Endothelial cell of umbilical vein (primary cell): ENCODE results near the gene SLC4A2. TPM values are rescaled to one million over a fixed set of nuclear protein-coding genes. Genes with fewer than 3 reads are reported as not detected.
A peak's percentile ranks its signal among the peaks of the same experiment; 100 is the strongest.

Experiments
- BruUV-seq: library from RNA; stranded (reverse); fragments of 400-500 nt; replicated peaks from 2 replicates; lab custom pipeline; 2021; lab: Mats Ljungman, UMichigan
- CTCF ChIA-PET: fragments of 300-600, 350-600 bp; sonication (Branson Sonifier 250); formaldehyde crosslinking; loops from one replicate; lab custom pipeline; 2021; ENCODE audit warnings: antibody characterized with exemption, inconsistent platforms; lab: Charles Lee
- POLR2A ChIA-PET: fragments of 300-600, 350-600 bp; sonication (Branson Sonifier 250); formaldehyde crosslinking; loops from one replicate; lab custom pipeline; 2021; ENCODE audit warnings: antibody characterized with exemption, inconsistent platforms; lab: Charles Lee
- DNase-seq: peaks from one replicate; pipeline ENCODE4 v3.0.0-alpha.2; 2011; ENCODE audit warnings: low read depth, low spot score
- FAIRE-seq: peaks from 2 replicates; lab custom pipeline; 2011; peaks lifted over from hg19 to GRCh38; lab: Jason Lieb, UNC
- H2AFZ ChIP-seq: 2 replicates; pipeline ENCODE4 v1.6.0; 2012; ENCODE audit warnings: low read depth, low read length, control low read depth, inconsistent platforms
- H3K27ac ChIP-seq: 2 replicates; pipeline ENCODE4 v1.5.1; 2011; ENCODE audit warnings: low read depth, mild to moderate bottlenecking, control low read depth, low read length, moderate library complexity; ENCODE audit not compliant: insufficient read depth
- H3K27me3 ChIP-seq, 2 experiments: 2 replicates each; pipeline versions ENCODE4 v1.6.0 to v1.6.1; 2011; ENCODE audit warnings: low read length in 2 of 2, mixed read lengths in 1 of 2; ENCODE audit not compliant: control insufficient read depth in 2 of 2, insufficient read depth in 2 of 2
- H3K36me3 ChIP-seq, 2 experiments: 2 replicates in 1 of 2; 3 replicates in 1 of 2; pipeline ENCODE4 v1.5.1; 2011; ENCODE audit warnings: low read length in 2 of 2, mild to moderate bottlenecking in 1 of 2, moderate library complexity in 1 of 2; ENCODE audit not compliant: control insufficient read depth in 2 of 2, insufficient read depth in 2 of 2; ENCODE audit errors: extremely low read depth in 1 of 2
- H3K4me1 ChIP-seq: 3 replicates; pipeline ENCODE4 v1.5.1; 2011; ENCODE audit warnings: mild to moderate bottlenecking, low read length; ENCODE audit not compliant: control insufficient read depth, insufficient read depth; ENCODE audit errors: extremely low read depth
- H3K4me2 ChIP-seq: 2 replicates; pipeline ENCODE4 v1.6.1; 2011; ENCODE audit warnings: low read length, control low read depth, mixed read lengths; ENCODE audit not compliant: insufficient read depth
- H3K4me3 ChIP-seq, 3 experiments: fragments of 200-600 bp in 1 of 3; sonication (generic), shearing (Covaris generic) in 1 of 3; replicated peaks in 1 of 3; 2 replicates each; pipeline ENCODE4 v1.5.1; 2011 to 2016; ENCODE audit warnings: control low read depth in 3 of 3, low read length in 3 of 3, mild to moderate bottlenecking in 2 of 3, inconsistent platforms in 1 of 3, low read depth in 1 of 3, moderate library complexity in 1 of 3; ENCODE audit not compliant: insufficient read depth in 1 of 3
- H3K79me2 ChIP-seq: 2 replicates; pipeline ENCODE4 v1.6.0; 2012; ENCODE audit warnings: low read length, inconsistent platforms; ENCODE audit not compliant: control insufficient read depth, insufficient read depth
- H3K9ac ChIP-seq: replicated peaks from 2 replicates; pipeline ENCODE3; 2011; ENCODE audit warnings: low read length, control low read depth; ENCODE audit not compliant: insufficient read depth; ENCODE audit errors: extremely low read depth
- H3K9me1 ChIP-seq: replicated peaks from 3 replicates; pipeline ENCODE4 v1.6.0; 2011; ENCODE audit warnings: mild to moderate bottlenecking, low read length; ENCODE audit not compliant: control insufficient read depth, insufficient read depth; ENCODE audit errors: extremely low read depth
- H3K9me3 ChIP-seq: replicated peaks from 2 replicates; pipeline ENCODE4 v1.5.1; 2012; ENCODE audit warnings: low read length, inconsistent platforms; ENCODE audit not compliant: control insufficient read depth, insufficient read depth
- H4K20me1 ChIP-seq: replicated peaks from 2 replicates; pipeline ENCODE3; 2011; ENCODE audit warnings: mild to moderate bottlenecking, low read length; ENCODE audit not compliant: control insufficient read depth, insufficient read depth; ENCODE audit errors: extremely low read depth
- EZH2 ChIP-seq: IDR thresholded peaks from 2 replicates; pipeline ENCODE4 v1.6.1; 2012; ENCODE audit warnings: borderline replicate concordance, low read depth, mild to moderate bottlenecking, moderate library complexity, low read length, inconsistent platforms; ENCODE audit not compliant: severe bottlenecking
- FOS ChIP-seq: IDR thresholded peaks from 2 replicates; pipeline ENCODE4 v1.6.1; 2011; ENCODE audit warnings: mild to moderate bottlenecking, low read length, moderate library complexity, borderline replicate concordance; ENCODE audit not compliant: insufficient read depth
- GATA2 ChIP-seq: IDR thresholded peaks from 2 replicates; pipeline ENCODE4 v1.7.0; 2011; ENCODE audit warnings: low read depth, mild to moderate bottlenecking, moderate library complexity, mixed read lengths, low read length; ENCODE audit not compliant: insufficient read length, insufficient read depth
- JUN ChIP-seq: IDR thresholded peaks from 2 replicates; pipeline ENCODE4 v1.6.1; 2011; ENCODE audit warnings: borderline replicate concordance, low read depth; ENCODE audit not compliant: insufficient read length, insufficient read depth
- MYC ChIP-seq: IDR thresholded peaks from one replicate; pipeline ENCODE4 v1.6.1; 2011; ENCODE audit warnings: mild to moderate bottlenecking, low read depth, low read length
- POLR2A ChIP-seq: IDR thresholded peaks from 2 replicates; pipeline ENCODE4 v1.6.1; 2012; ENCODE audit warnings: low read depth, mild to moderate bottlenecking, control low read depth, low read length
- POLR2AphosphoS5 ChIP-seq: IDR thresholded peaks from 2 replicates; pipeline ENCODE4 v1.6.1; 2012; ENCODE audit warnings: low read depth, mild to moderate bottlenecking, control low read depth, low read length, moderate library complexity; ENCODE audit not compliant: insufficient read depth
- dilution Hi-C: fragments of 300-500 bp; cut with MboI; formaldehyde crosslinking; loops from one replicate; pipeline ENCODE4 v1.15.0; 2019; ENCODE audit warnings: low sequenced_read_pairs; ENCODE audit not compliant: extremely low pct_ligation_motif_present
- intact Hi-C: fragments of 100-400 bp; cut with micrococcal nuclease; formaldehyde crosslinking; loops from one replicate; pipeline ENCODE4 v1.10.0; 2022
- polyA plus RNA-seq, 4 experiments: library from polyadenylated mRNA; depleted of rRNA in 3 of 4; stranded (reverse) in 3 of 4; unstranded in 1 of 4; fragments of >200 nt; gene quantifications; 2 replicates each; pipeline versions ENCODE4 v1.2.1 to v1.2.3, GENCODE V29; 2011 to 2012; ENCODE audit warnings: missing spikeins in 1 of 4
- total RNA-seq: library from RNA; stranded (reverse); gene quantifications from 2 replicates; pipeline ENCODE4 v1.2.3, GENCODE V29; 2021
- TF ChIP-seq, protein P1 (sequence below), 2 donors: IDR thresholded peaks; 1 replicate in 1 of 2; 2 replicates in 1 of 2; pipeline ENCODE4 v1.5.1; 2011; ENCODE audit warnings: low read length in 2 of 2, mild to moderate bottlenecking in 2 of 2, moderate library complexity in 2 of 2, control low read depth in 1 of 2, inconsistent platforms in 1 of 2, low read depth in 1 of 2; ENCODE audit not compliant: insufficient read depth in 1 of 2; ENCODE audit errors: extremely low read depth in 1 of 2
- TF ChIP-seq, protein P2 (sequence below): IDR thresholded peaks from 2 replicates; pipeline ENCODE4 v1.6.1; 2011; ENCODE audit not compliant: insufficient read depth, insufficient read length

SLC4A2 gene
- total and polyA plus RNA-seq, 2 donors (not counting 3 experiments of a cell fraction or from before 2014, with no cell fraction given): 108 to 172 TPM

DNA sequence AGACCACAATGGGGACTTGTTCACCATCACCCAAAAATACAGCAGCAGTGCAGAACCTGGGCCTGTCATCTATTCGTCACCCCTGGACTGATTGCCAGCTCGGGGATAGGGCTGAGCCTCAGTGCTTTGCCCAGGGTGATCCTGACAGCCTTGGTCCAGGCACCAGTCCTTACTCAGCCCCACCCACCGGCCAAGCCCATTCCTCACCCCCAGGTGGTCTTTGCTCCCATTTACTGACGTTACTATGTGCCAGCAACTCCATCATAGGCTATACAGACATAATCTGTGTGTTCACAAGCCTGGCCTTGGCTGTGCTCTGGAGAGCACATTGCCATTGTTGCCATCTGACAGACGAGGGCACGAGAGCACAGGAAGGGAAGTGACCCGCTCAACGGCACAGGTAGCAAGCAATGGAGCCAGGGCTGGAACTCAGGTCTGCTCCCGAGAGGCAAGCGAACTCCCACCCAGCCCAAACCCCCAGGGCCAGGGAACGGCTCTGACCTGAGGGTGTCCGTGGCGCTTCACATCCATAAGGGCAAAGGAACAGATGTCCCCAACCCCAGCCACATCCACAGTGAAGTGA is 41.9 kb upstream of the SLC4A2 start:
- H3K9ac ChIP-seq: no peak overlapping the region
- intact Hi-C loops: no loop called here
- no peaks in the 10 kb centered on the region for H3K79me2 ChIP-seq
- dilution Hi-C loops: no loop called here
- H3K4me2 ChIP-seq: no peak overlapping the region
- no peaks in the 10 kb centered on the region for H3K9me3 ChIP-seq
- H4K20me1 ChIP-seq: no peaks in the 10 kb centered on the region
- BruUV-seq: no TSS peak
- FAIRE-seq (no peak), DNase-seq (no peak)
- TF ChIP-seq FOS (no peak), POLR2A (no peak), GATA2 (no peak), EZH2 (no peak)
- H3K36me3 ChIP-seq: peaks cover 0 to 16% of the 10 kb centered on the region in 2 experiments
- no peaks in the 10 kb centered on the region for H3K9me1 ChIP-seq
- no peak overlapping the region for H3K27ac ChIP-seq
- no peak overlapping the region for H2AFZ ChIP-seq
- H3K4me1 ChIP-seq: peaks cover 10% of the 10 kb centered on the region
- H3K4me3 ChIP-seq: no peak overlapping the region
- H3K27me3 ChIP-seq: peaks cover 12 to 14% of the 10 kb centered on the region in 2 experiments
- ChIA-PET POLR2A (no interaction called here), CTCF (interaction anchor here (1.0 to 8.8 kb wide), 16 partner anchors 9 to 148 kb away, joined by 3 to 107 read pairs (median 8); partner anchors contain the start of gene ABCB8)

DNA sequence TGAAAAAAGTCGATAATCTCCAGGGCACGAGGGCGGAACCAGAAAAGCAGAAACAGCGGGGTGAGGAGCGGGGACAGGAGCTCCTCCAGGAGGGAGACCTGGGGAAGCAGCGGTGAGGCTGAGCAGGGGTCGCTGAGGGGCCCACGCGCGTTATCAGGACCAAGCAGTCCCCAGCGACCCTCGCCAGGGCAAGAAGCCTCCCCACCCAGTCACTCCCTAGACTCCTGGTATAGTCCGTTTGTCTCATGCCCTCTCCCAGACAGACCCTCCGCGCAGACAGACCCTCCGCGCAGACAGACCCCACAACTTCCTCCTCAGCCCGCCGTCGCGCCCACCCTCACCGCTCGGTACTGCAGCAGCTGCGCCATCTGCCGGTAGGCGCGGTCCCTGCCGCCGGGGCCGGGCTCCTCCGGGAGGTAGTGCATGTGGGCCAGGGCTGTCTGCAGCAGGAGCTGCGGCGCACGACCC is 41.4 kb upstream of the SLC4A2 start:
- no peaks in the 10 kb centered on the region for H3K9me1 ChIP-seq
- dilution Hi-C loops (no loop called here), intact Hi-C loops (loop anchor here (1.0 kb wide), 3 partner anchors 55 to 240 kb away; no protein-coding TSS in a partner anchor)
- H3K4me1 ChIP-seq: peaks cover 7% of the 10 kb centered on the region
- no peak overlapping the region for H3K27ac ChIP-seq
- no peak overlapping the region for H3K9ac ChIP-seq
- POLR2A ChIA-PET: no interaction called here
- H3K27me3 ChIP-seq: peaks cover 12 to 14% of the 10 kb centered on the region in 2 experiments
- no peak overlapping the region for H2AFZ ChIP-seq
- H3K79me2 ChIP-seq: no peaks in the 10 kb centered on the region
- no peaks in the 10 kb centered on the region for H3K9me3 ChIP-seq
- FAIRE-seq (peak; percentile 73), DNase-seq (peak; percentile 58)
- CTCF ChIA-PET: interaction anchor here (0.5 to 8.8 kb wide), 43 partner anchors 8 to 239 kb away, joined by 3 to 107 read pairs (median 5); partner anchors contain the start of gene ABCB8
- no TSS peak for BruUV-seq
- H3K36me3 ChIP-seq: peaks cover 0 to 11% of the 10 kb centered on the region in 2 experiments
- H4K20me1 ChIP-seq: no peaks in the 10 kb centered on the region
- H3K4me2 ChIP-seq: no peak overlapping the region
- TF ChIP-seq JUN (no peak), EZH2 (no peak), FOS (no peak), GATA2 (no peak), POLR2A (no peak), MYC (no peak), POLR2AphosphoS5 (peak; percentile 15)
- TF ChIP-seq, protein P1, sequence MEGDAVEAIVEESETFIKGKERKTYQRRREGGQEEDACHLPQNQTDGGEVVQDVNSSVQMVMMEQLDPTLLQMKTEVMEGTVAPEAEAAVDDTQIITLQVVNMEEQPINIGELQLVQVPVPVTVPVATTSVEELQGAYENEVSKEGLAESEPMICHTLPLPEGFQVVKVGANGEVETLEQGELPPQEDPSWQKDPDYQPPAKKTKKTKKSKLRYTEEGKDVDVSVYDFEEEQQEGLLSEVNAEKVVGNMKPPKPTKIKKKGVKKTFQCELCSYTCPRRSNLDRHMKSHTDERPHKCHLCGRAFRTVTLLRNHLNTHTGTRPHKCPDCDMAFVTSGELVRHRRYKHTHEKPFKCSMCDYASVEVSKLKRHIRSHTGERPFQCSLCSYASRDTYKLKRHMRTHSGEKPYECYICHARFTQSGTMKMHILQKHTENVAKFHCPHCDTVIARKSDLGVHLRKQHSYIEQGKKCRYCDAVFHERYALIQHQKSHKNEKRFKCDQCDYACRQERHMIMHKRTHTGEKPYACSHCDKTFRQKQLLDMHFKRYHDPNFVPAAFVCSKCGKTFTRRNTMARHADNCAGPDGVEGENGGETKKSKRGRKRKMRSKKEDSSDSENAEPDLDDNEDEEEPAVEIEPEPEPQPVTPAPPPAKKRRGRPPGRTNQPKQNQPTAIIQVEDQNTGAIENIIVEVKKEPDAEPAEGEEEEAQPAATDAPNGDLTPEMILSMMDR (IDR thresholded peaks at IDR 0.05; ENCODE audit: extremely low read depth in 1 of 2, insufficient read depth in 1 of 2, low read depth in 1 of 2, low read length in 2 of 2): peak; percentile 98 to 99
- TF ChIP-seq, protein P2, sequence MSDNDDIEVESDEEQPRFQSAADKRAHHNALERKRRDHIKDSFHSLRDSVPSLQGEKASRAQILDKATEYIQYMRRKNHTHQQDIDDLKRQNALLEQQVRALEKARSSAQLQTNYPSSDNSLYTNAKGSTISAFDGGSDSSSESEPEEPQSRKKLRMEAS: peak; percentile 1
- H3K4me3 ChIP-seq: no peak overlapping the region
